Muscle layer of colon (tissue), 2 donors: Measurements from ENCODE around the gene S100A1.
"Not testable (repeated sequence)": the region's sequence is repeated elsewhere in the genome, so short reads cannot be mapped to it uniquely, and the experiment has no call there.

Source experiments
- H3K27ac ChIP-seq: one replicate; pipeline ENCODE4 v1.7.0; 2013; ENCODE audit warnings: low read depth, mild to moderate bottlenecking, low read length, moderate library complexity
- H3K27me3 ChIP-seq, 2 donors: one replicate each; pipeline ENCODE4 v1.7.0; 2013; ENCODE audit warnings: low read length in 2 of 2, mild to moderate bottlenecking in 2 of 2; ENCODE audit not compliant: insufficient read depth in 2 of 2, control insufficient read depth in 1 of 2
- H3K36me3 ChIP-seq: one replicate; pipeline ENCODE4 v1.7.0; 2013; ENCODE audit warnings: mild to moderate bottlenecking, low read length; ENCODE audit not compliant: insufficient read depth
- H3K4me1 ChIP-seq: one replicate; pipeline ENCODE4 v1.7.0; 2013; ENCODE audit warnings: mild to moderate bottlenecking, low read length; ENCODE audit not compliant: insufficient read depth
- H3K4me3 ChIP-seq, 2 donors: one replicate each; pipeline ENCODE4 v1.7.0; 2013; ENCODE audit warnings: low read length in 2 of 2, low read depth in 1 of 2, mild to moderate bottlenecking in 1 of 2, moderate library complexity in 1 of 2
- H3K9ac ChIP-seq: one replicate; pipeline ENCODE4 v1.7.0; 2013; ENCODE audit warnings: low read length
- H3K9me3 ChIP-seq: one replicate; pipeline ENCODE4 v1.7.0; 2013; ENCODE audit warnings: mild to moderate bottlenecking, low read length
- donor health status: abdominal sarcoma.
- donor health status: Adenocarcinoma of cecum.

The S100A1 gene

GRCh38 chr1:153627715-153628626 lies at the start of gene S100A1:
S100A1 (plus strand) TSS chr1:153628434; CDS start chr1:153630522, 2,088 bp downstream.
- H3K27me3 ChIP-seq = no peaks in the 10 kb centered on the region
- H3K4me3 ChIP-seq = peak within 1 kb of the TSS; percentile 27 to 87
- H3K9me3 ChIP-seq = no peaks in the 10 kb centered on the region
- H3K4me1 ChIP-seq = peaks cover 47% of the 10 kb centered on the region
- H3K36me3 ChIP-seq = no peaks in the 10 kb centered on the region
- H3K27ac ChIP-seq = peak within 1 kb of the TSS; percentile 83
- peak within 1 kb of the TSS; percentile 82 for H3K9ac ChIP-seq

- no peak overlapping the region for H3K4me3 ChIP-seq
- no peaks in the 10 kb centered on the region for H3K9me3 ChIP-seq
- no peaks in the 10 kb centered on the region for H3K36me3 ChIP-seq
- H3K27me3 ChIP-seq = no peaks in the 10 kb centered on the region
- no peaks in the 10 kb centered on the region for H3K4me1 ChIP-seq
- no peak overlapping the region for H3K9ac ChIP-seq
- no peak overlapping the region for H3K27ac ChIP-seq
Observed at GRCh38 chr1:153578490-153578889, 49.7 kb upstream of the S100A1 start.

GRCh38 chr1:153578936-153579335 lies 49.3 kb upstream of the S100A1 start:
- Histone ChIP-seq H3K4me1 (no peaks in the 10 kb centered on the region), H3K4me3 (no peak overlapping the region), H3K9me3 (no peaks in the 10 kb centered on the region), H3K27me3 (no peaks in the 10 kb centered on the region), H3K27ac (no peak overlapping the region), H3K36me3 (no peaks in the 10 kb centered on the region), H3K9ac (no peak overlapping the region)

GRCh38 chr1:153582836-153583235 lies 45.4 kb upstream of the S100A1 start:
- H3K27me3 ChIP-seq, H3K4me1 ChIP-seq, H3K9ac ChIP-seq, H3K4me3 ChIP-seq, H3K36me3 ChIP-seq, H3K9me3 ChIP-seq, H3K27ac ChIP-seq: not testable (repeated sequence)

- H3K9ac ChIP-seq, H3K9me3 ChIP-seq, H3K4me3 ChIP-seq, H3K36me3 ChIP-seq, H3K27me3 ChIP-seq, H3K27ac ChIP-seq, H3K4me1 ChIP-seq: not testable (repeated sequence)
Observed at GRCh38 chr1:153583514-153583913, 44.7 kb upstream of the S100A1 start.

- no peaks in the 10 kb centered on the region for H3K4me1 ChIP-seq
- H3K27me3 ChIP-seq = no peaks in the 10 kb centered on the region
- H3K36me3 ChIP-seq = no peaks in the 10 kb centered on the region
- no peak overlapping the region for H3K27ac ChIP-seq
- H3K4me3 ChIP-seq = no peak overlapping the region
- no peak overlapping the region for H3K9ac ChIP-seq
- H3K9me3 ChIP-seq = no peaks in the 10 kb centered on the region
Observed at GRCh38 chr1:153583976-153584375, 44.3 kb upstream of the S100A1 start.

GRCh38 chr1:153585006-153585405 lies 43.2 kb upstream of the S100A1 start:
- Histone ChIP-seq H3K27me3 (no peaks in the 10 kb centered on the region), H3K36me3 (no peaks in the 10 kb centered on the region), H3K9me3 (no peaks in the 10 kb centered on the region), H3K27ac (no peak overlapping the region), H3K9ac (no peak overlapping the region), H3K4me1 (no peaks in the 10 kb centered on the region), H3K4me3 (no peak overlapping the region)

- Histone ChIP-seq H3K9me3 (no peaks in the 10 kb centered on the region), H3K4me1 (no peaks in the 10 kb centered on the region), H3K4me3 (no peak overlapping the region), H3K27ac (no peak overlapping the region), H3K9ac (no peak overlapping the region), H3K27me3 (no peaks in the 10 kb centered on the region), H3K36me3 (no peaks in the 10 kb centered on the region)
Observed at GRCh38 chr1:153586347-153586746, 41.9 kb upstream of the S100A1 start.

GRCh38 chr1:153587314-153587713 lies 40.9 kb upstream of the S100A1 start:
- Histone ChIP-seq H3K4me1 (no peaks in the 10 kb centered on the region), H3K27ac (no peak overlapping the region), H3K27me3 (no peaks in the 10 kb centered on the region), H3K9me3 (no peaks in the 10 kb centered on the region), H3K36me3 (no peaks in the 10 kb centered on the region), H3K9ac (no peak overlapping the region), H3K4me3 (no peak overlapping the region)

GRCh38 chr1:153588033-153588432 lies 40.2 kb upstream of the S100A1 start:
- not testable (repeated sequence) for H3K4me1 ChIP-seq, H3K27me3 ChIP-seq, H3K9ac ChIP-seq, H3K4me3 ChIP-seq, H3K9me3 ChIP-seq, H3K27ac ChIP-seq, H3K36me3 ChIP-seq

GRCh38 chr1:153588482-153588881 lies 39.8 kb upstream of the S100A1 start:
- H3K4me3 ChIP-seq = no peak overlapping the region
- H3K36me3 ChIP-seq = no peaks in the 10 kb centered on the region
- no peaks in the 10 kb centered on the region for H3K4me1 ChIP-seq
- no peak overlapping the region for H3K9ac ChIP-seq
- no peaks in the 10 kb centered on the region for H3K9me3 ChIP-seq
- H3K27ac ChIP-seq = no peak overlapping the region
- no peaks in the 10 kb centered on the region for H3K27me3 ChIP-seq

- H3K4me3 ChIP-seq = no peak overlapping the region
- no peaks in the 10 kb centered on the region for H3K27me3 ChIP-seq
- H3K4me1 ChIP-seq = no peaks in the 10 kb centered on the region
- no peak overlapping the region for H3K9ac ChIP-seq
- no peaks in the 10 kb centered on the region for H3K36me3 ChIP-seq
- H3K27ac ChIP-seq = no peak overlapping the region
- no peaks in the 10 kb centered on the region for H3K9me3 ChIP-seq
Observed at GRCh38 chr1:153592748-153593147, 35.5 kb upstream of the S100A1 start.
